PFSK-1 (cell line): ENCODE data around the gene NMBR.

ENCODE experiments used
- FOXP2 ChIP-seq: optimal IDR thresholded peaks from 2 replicates; pipeline ENCODE3; 2011; ENCODE audit warnings: borderline replicate concordance, control low read depth, inconsistent platforms; ENCODE audit not compliant: insufficient read depth; ENCODE audit errors: extremely low read length, extremely low read depth
- POLR2AphosphoS5 ChIP-seq: IDR thresholded peaks from 2 replicates; pipeline ENCODE4 v1.6.1; 2012; ENCODE audit warnings: low read depth, mild to moderate bottlenecking, control low read depth, low read length, moderate library complexity
- REST ChIP-seq, 2 experiments: IDR thresholded peaks; 2 replicates each; pipeline versions ENCODE4 v1.6.1 to v1.8.0; 2011 to 2012; ENCODE audit warnings: low read depth in 2 of 2, low read length in 2 of 2, control low read depth in 1 of 2, inconsistent platforms in 1 of 2, mild to moderate bottlenecking in 1 of 2, moderate library complexity in 1 of 2; ENCODE audit not compliant: insufficient read depth in 1 of 2
- SIN3A ChIP-seq: IDR thresholded peaks from 2 replicates; pipeline ENCODE4 v1.6.1; 2012; ENCODE audit warnings: mild to moderate bottlenecking, low read length, moderate library complexity, borderline replicate concordance; ENCODE audit not compliant: insufficient read depth
- TAF1 ChIP-seq: IDR thresholded peaks from 2 replicates; pipeline ENCODE4 v1.6.1; 2012; ENCODE audit warnings: low read length, control low read depth, borderline replicate concordance; ENCODE audit not compliant: insufficient read depth

NMBR gene

GRCh38 chr6:142182004-142182403, 35.1 kb upstream of the NMBR start:
- TF ChIP-seq POLR2AphosphoS5 (no peak), FOXP2 (no peak), REST (IDR thresholded peaks at IDR 0.05; ENCODE audit: insufficient read depth in 1 of 2, low read depth in 2 of 2, low read length in 2 of 2) (no peak), TAF1 (no peak), SIN3A (no peak)

GRCh38 chr6:142178129-142178528, 31.2 kb upstream of the NMBR start:
- TF ChIP-seq FOXP2, result no peak
- no peak for TF ChIP-seq TAF1
- TF ChIP-seq REST (IDR thresholded peaks at IDR 0.05; ENCODE audit: insufficient read depth in 1 of 2, low read depth in 2 of 2, low read length in 2 of 2), result no peak
- TF ChIP-seq SIN3A, result no peak
- no peak for TF ChIP-seq POLR2AphosphoS5

- TF ChIP-seq POLR2AphosphoS5 (no peak), REST (IDR thresholded peaks at IDR 0.05; ENCODE audit: insufficient read depth in 1 of 2, low read depth in 2 of 2, low read length in 2 of 2) (no peak), FOXP2 (no peak), SIN3A (no peak), TAF1 (no peak)
These were observed 27.8 kb upstream of the NMBR start for GRCh38 chr6:142174703-142175102.

GRCh38 chr6:142173980-142174379, 27.1 kb upstream of the NMBR start:
- TF ChIP-seq FOXP2 (no peak), TAF1 (no peak), SIN3A (no peak), REST (IDR thresholded peaks at IDR 0.05; ENCODE audit: insufficient read depth in 1 of 2, low read depth in 2 of 2, low read length in 2 of 2) (no peak), POLR2AphosphoS5 (no peak)

- no peak for TF ChIP-seq TAF1
These were observed 25.8 kb upstream of the NMBR start for GRCh38 chr6:142172758-142173157.
